Measurements from ENCODE around the gene OPN3. TPM values are rescaled to one million over a fixed set of nuclear protein-coding genes. Genes with fewer than 3 reads are reported as not detected.

The OPN3 gene
- polyA plus RNA-seq, 1 donor from 2014 or later: 2.7 TPM

- H3K36me3 ChIP-seq (ENCODE audit: insufficient read depth, low read length): no peaks in the 10 kb centered on the region
- H2AFZ ChIP-seq (ENCODE audit: low read depth, low read length): no peak overlapping the region
- no peak overlapping the region for H3K4me2 ChIP-seq (ENCODE audit: low read length)
- no peak overlapping the region for H3K27ac ChIP-seq (ENCODE audit: low read length)
- no peak for TF ChIP-seq TAF1 (IDR thresholded peaks at IDR 0.05; ENCODE audit: low read depth)
- TF ChIP-seq MXI1 (conservative IDR thresholded peaks at IDR 0.05; ENCODE audit: poor library complexity, severe bottlenecking): no peak
- TF ChIP-seq EP300 (conservative IDR thresholded peaks at IDR 0.05; ENCODE audit: poor library complexity, severe bottlenecking): no peak
- TF ChIP-seq RAD21 (conservative IDR thresholded peaks at IDR 0.05): no peak
- no peak for TF ChIP-seq REST (IDR thresholded peaks at IDR 0.05; ENCODE audit: borderline replicate concordance)
- TF ChIP-seq POLR2AphosphoS5 (IDR thresholded peaks at IDR 0.05): no peak
- no peak for TF ChIP-seq SMC3 (conservative IDR thresholded peaks at IDR 0.05; ENCODE audit: poor library complexity)
- no peak for TF ChIP-seq EZH2 (IDR thresholded peaks at IDR 0.05; ENCODE audit: borderline replicate concordance, insufficient read depth, low read length, poor library complexity, severe bottlenecking)
- TF ChIP-seq CTCF (IDR thresholded peaks at IDR 0.05; ENCODE audit: poor library complexity, severe bottlenecking): no peak
- H3K9me3 ChIP-seq (ENCODE audit: low read length): no peaks in the 10 kb centered on the region
- no peak overlapping the region for H3K9ac ChIP-seq (ENCODE audit: low read length)
- no peaks in the 10 kb centered on the region for H3F3A ChIP-seq (ENCODE audit: insufficient read depth, low read length, poor library complexity, severe bottlenecking)
- H3K27me3 ChIP-seq (ENCODE audit: insufficient read depth, low read depth, low read length): no peaks in the 10 kb centered on the region
- no peaks in the 10 kb centered on the region for H3K9me2 ChIP-seq (ENCODE audit: insufficient read depth, low read length)
- H3K79me2 ChIP-seq (replicated peaks; ENCODE audit: insufficient read depth, low read length): no peaks in the 10 kb centered on the region
- no peaks in the 10 kb centered on the region for H4K20me1 ChIP-seq (ENCODE audit: insufficient read depth)
- no peak overlapping the region for H3K4me3 ChIP-seq (ENCODE audit: low read length)
Measured at GRCh38 chr1:241598249-241598648, 41.9 kb downstream of the OPN3 start.

GRCh38 chr1:241596633-241597032 is 43.5 kb downstream of the OPN3 start:
- Histone ChIP-seq H3K27me3 (ENCODE audit: insufficient read depth, low read depth, low read length) (no peaks in the 10 kb centered on the region), H4K20me1 (ENCODE audit: insufficient read depth) (no peaks in the 10 kb centered on the region), H3K9me2 (ENCODE audit: insufficient read depth, low read length) (no peaks in the 10 kb centered on the region), H3K4me3 (ENCODE audit: low read length) (no peak overlapping the region), H3K36me3 (ENCODE audit: insufficient read depth, low read length) (no peaks in the 10 kb centered on the region), H3K4me2 (ENCODE audit: low read length) (no peak overlapping the region), H3K27ac (ENCODE audit: low read length) (no peak overlapping the region), H3F3A (ENCODE audit: insufficient read depth, low read length, poor library complexity, severe bottlenecking) (no peaks in the 10 kb centered on the region), H3K9ac (ENCODE audit: low read length) (no peak overlapping the region), H3K79me2 (replicated peaks; ENCODE audit: insufficient read depth, low read length) (no peaks in the 10 kb centered on the region), H2AFZ (ENCODE audit: low read depth, low read length) (no peak overlapping the region), H3K9me3 (ENCODE audit: low read length) (no peaks in the 10 kb centered on the region)
- TF ChIP-seq CTCF (IDR thresholded peaks at IDR 0.05; ENCODE audit: poor library complexity, severe bottlenecking): no peak
- no peak for TF ChIP-seq SMC3 (conservative IDR thresholded peaks at IDR 0.05; ENCODE audit: poor library complexity)
- no peak for TF ChIP-seq REST (IDR thresholded peaks at IDR 0.05; ENCODE audit: borderline replicate concordance)
- no peak for TF ChIP-seq MXI1 (conservative IDR thresholded peaks at IDR 0.05; ENCODE audit: poor library complexity, severe bottlenecking)
- TF ChIP-seq RAD21 (conservative IDR thresholded peaks at IDR 0.05): no peak

Data from neural cell (in vitro differentiated cells).